ENCODE results near the gene HSPA4.
"Not testable (repeated sequence)": the region's sequence is repeated elsewhere in the genome, so short reads cannot be mapped to it uniquely, and the experiment has no call there.

HSPA4 gene

DNA sequence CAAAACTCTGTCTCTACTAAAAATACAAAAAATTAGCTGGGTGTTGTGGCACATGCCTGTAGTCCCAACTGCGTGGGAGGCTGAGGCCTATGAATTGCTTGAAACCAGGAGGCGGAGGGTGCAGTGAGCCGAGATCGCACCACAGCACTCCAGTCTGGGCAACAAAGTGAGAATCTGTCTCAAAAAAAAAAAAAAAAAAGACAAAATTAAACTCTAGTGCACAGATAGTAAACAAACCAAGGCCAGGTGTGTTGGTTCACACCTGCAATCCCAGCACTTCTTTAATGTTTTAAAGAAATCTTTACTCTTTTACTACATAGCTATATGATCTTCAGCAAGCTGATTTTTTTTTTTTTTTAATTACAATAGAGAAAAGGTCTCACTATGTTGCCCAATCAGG lies 33.8 kb upstream of the HSPA4 start:
- Histone ChIP-seq H3K79me1 (replicated peaks; ENCODE audit: low read length, poor library complexity, severe bottlenecking) (peaks cover 23% of the 10 kb centered on the region), H3K36me3 (ENCODE audit: control insufficient read depth in 1 of 2, insufficient read depth in 2 of 2, low read depth in 1 of 2, low read length in 2 of 2) (peaks cover 14 to 45% of the 10 kb centered on the region in 2 experiments), H3K4ac (ENCODE audit: low read depth in 1 of 2, low read length in 2 of 2) (no peak overlapping the region), H2BK15ac (ENCODE audit: low read depth, poor library complexity, severe bottlenecking) (no peak overlapping the region), H3K9ac (ENCODE audit: low read length) (no peak overlapping the region), H3K4me2 (ENCODE audit: low read length, poor library complexity, severe bottlenecking) (no peak overlapping the region), H3K4me3 (ENCODE audit: insufficient read depth in 1 of 2, low read depth in 1 of 2, low read length in 2 of 2) (no peak overlapping the region), H2BK12ac (ENCODE audit: low read length in 2 of 2) (no peak overlapping the region), H3K27me3 (ENCODE audit: control insufficient read depth in 1 of 2, insufficient read depth in 1 of 2, low read length in 2 of 2) (no peaks in the 10 kb centered on the region), H3K23ac (ENCODE audit: low read length in 2 of 2) (no peak overlapping the region), H3K14ac (ENCODE audit: low read length in 2 of 2) (no peak overlapping the region), H2BK5ac (ENCODE audit: low read depth, low read length, poor library complexity, severe bottlenecking) (no peak overlapping the region), H2AK5ac (ENCODE audit: low read length, severe bottlenecking) (no peak overlapping the region), H3K9me3 (ENCODE audit: control insufficient read depth, low read length) (no peaks in the 10 kb centered on the region), H3K18ac (ENCODE audit: low read depth in 1 of 2, low read length in 2 of 2) (no peak overlapping the region), H3K27ac (ENCODE audit: low read length, poor library complexity, severe bottlenecking) (no peak overlapping the region), H4K8ac (ENCODE audit: low read length) (no peak overlapping the region), H2BK120ac (ENCODE audit: low read depth, low read length) (no peak overlapping the region), H2AFZ (ENCODE audit: low read depth, low read length) (no peak overlapping the region), H4K91ac (ENCODE audit: low read length) (no peak overlapping the region), H3K4me1 (ENCODE audit: control insufficient read depth, insufficient read depth, low read depth, low read length) (peaks cover 2% of the 10 kb centered on the region)
- 95% methylated on average over 4 of the region's 4 CpGs for WGBS
- DNase-seq = no peak

DNA sequence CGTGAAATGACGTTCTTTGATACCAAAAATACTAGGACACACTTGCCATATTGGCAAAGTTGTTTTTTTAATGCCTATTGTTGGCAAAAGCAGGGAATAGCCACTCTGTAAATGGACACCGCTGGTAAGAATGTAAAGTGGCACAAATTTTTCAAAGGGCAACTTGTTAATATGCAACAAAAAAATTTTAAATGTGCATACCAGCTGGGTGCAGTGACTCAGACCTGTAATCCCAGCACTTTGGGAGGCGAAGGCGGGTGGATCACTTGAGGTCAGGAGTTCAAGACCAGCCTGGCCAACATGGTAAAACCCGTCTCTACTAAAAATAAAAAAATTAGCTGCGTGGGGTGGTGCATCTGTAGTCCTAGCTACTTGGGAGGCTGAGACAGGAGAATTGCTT lies 32.3 kb upstream of the HSPA4 start:
- H3K9me3 ChIP-seq (ENCODE audit: control insufficient read depth, low read length); H3K4me1 ChIP-seq (ENCODE audit: control insufficient read depth, insufficient read depth, low read depth, low read length); DNase-seq; H3K4ac ChIP-seq (ENCODE audit: low read depth in 1 of 2, low read length in 2 of 2); H4K91ac ChIP-seq (ENCODE audit: low read length); H3K27ac ChIP-seq (ENCODE audit: low read length, poor library complexity, severe bottlenecking); H2AK5ac ChIP-seq (ENCODE audit: low read length, severe bottlenecking); H2BK12ac ChIP-seq (ENCODE audit: low read length in 2 of 2); H2BK120ac ChIP-seq (ENCODE audit: low read depth, low read length); H3K14ac ChIP-seq (ENCODE audit: low read length in 2 of 2); H3K27me3 ChIP-seq (ENCODE audit: control insufficient read depth in 1 of 2, insufficient read depth in 1 of 2, low read length in 2 of 2); H3K9ac ChIP-seq (ENCODE audit: low read length); H2AFZ ChIP-seq (ENCODE audit: low read depth, low read length); H3K18ac ChIP-seq (ENCODE audit: low read depth in 1 of 2, low read length in 2 of 2); H3K4me2 ChIP-seq (ENCODE audit: low read length, poor library complexity, severe bottlenecking); H2BK15ac ChIP-seq (ENCODE audit: low read depth, poor library complexity, severe bottlenecking); H2BK5ac ChIP-seq (ENCODE audit: low read depth, low read length, poor library complexity, severe bottlenecking); H4K8ac ChIP-seq (ENCODE audit: low read length); H3K23ac ChIP-seq (ENCODE audit: low read length in 2 of 2); H3K4me3 ChIP-seq (ENCODE audit: insufficient read depth in 1 of 2, low read depth in 1 of 2, low read length in 2 of 2): not testable (repeated sequence)
- peaks cover 14 to 45% of the 10 kb centered on the region in 2 experiments for H3K36me3 ChIP-seq (ENCODE audit: control insufficient read depth in 1 of 2, insufficient read depth in 2 of 2, low read depth in 1 of 2, low read length in 2 of 2)
- H3K79me1 ChIP-seq (replicated peaks; ENCODE audit: low read length, poor library complexity, severe bottlenecking) = peaks cover 18% of the 10 kb centered on the region
- WGBS = 96% methylated on average over 7 of the region's 7 CpGs

DNA sequence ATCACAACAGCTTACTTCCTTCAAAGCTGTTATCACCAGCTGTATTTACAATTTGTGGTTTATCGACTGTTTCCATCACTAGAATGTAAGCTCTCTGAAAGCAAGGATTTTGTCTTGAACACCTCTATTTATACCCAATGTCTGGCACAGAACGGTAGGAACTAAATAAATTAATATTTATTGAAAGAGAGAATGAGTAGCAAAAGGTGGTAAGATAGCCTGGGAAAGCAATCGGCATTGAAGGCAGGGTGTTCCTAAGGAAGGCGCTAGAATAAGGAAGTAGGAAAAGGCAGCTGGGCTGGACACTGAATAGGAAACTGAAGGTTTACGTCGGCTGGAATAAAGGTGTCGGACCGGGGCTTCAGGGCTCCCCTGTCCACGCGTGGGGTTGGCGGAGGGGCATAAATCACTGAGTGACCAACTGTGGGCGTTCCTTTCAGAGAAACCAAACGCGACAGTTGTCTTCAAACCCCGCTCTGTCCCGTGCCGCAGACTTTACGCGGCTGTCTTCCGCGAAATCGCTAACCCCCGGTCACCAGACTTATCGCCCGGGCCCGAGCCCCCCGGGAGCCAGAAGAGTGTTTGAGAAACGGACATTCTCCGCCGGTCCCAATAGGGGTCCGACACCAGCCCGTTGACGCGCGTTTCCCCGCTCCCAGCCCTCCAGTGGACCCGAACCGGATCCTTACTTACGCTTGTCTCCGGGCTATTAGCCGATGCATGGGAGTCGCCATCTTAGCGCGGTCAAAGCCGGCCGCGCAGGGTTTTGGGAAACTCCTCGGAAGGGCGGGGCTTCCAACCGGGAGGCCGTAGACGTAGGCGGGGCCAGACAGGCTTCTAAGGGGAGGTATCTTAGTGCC lies 25.8 kb upstream of the HSPA4 start, which contains the start of gene ZCCHC10:
Gene ZCCHC10 (minus strand): TSS at position 746 of the 860 bp plus-strand sequence. CDS start 12 bp downstream, at position 734.
- Histone ChIP-seq H2BK120ac (ENCODE audit: low read depth, low read length) (peak within 1 kb of the TSS; percentile 85), H4K8ac (ENCODE audit: low read length) (peak within 1 kb of the TSS; percentile 95), H2BK15ac (ENCODE audit: low read depth, poor library complexity, severe bottlenecking) (peak within 1 kb of the TSS; percentile 98), H2AFZ (ENCODE audit: low read depth, low read length) (peak within 1 kb of the TSS; percentile 75), H3K4me2 (ENCODE audit: low read length, poor library complexity, severe bottlenecking) (peak within 1 kb of the TSS; percentile 60), H3K4me3 (ENCODE audit: insufficient read depth in 1 of 2, low read depth in 1 of 2, low read length in 2 of 2) (peak within 1 kb of the TSS; percentile 87 to 88), H2AK5ac (ENCODE audit: low read length, severe bottlenecking) (no peak within 1 kb of the TSS), H3K79me1 (replicated peaks; ENCODE audit: low read length, poor library complexity, severe bottlenecking) (peaks cover 2% of the 10 kb centered on the region), H3K9ac (ENCODE audit: low read length) (peak within 1 kb of the TSS; percentile 99), H3K23ac (ENCODE audit: low read length in 2 of 2) (no peak within 1 kb of the TSS), H2BK12ac (ENCODE audit: low read length in 2 of 2) (no peak within 1 kb of the TSS), H3K18ac (ENCODE audit: low read depth in 1 of 2, low read length in 2 of 2) (peak within 1 kb of the TSS; percentile 76 to 93), H3K27ac (ENCODE audit: low read length, poor library complexity, severe bottlenecking) (peak within 1 kb of the TSS; percentile 96), H3K36me3 (ENCODE audit: control insufficient read depth in 1 of 2, insufficient read depth in 2 of 2, low read depth in 1 of 2, low read length in 2 of 2) (peaks cover 3 to 10% of the 10 kb centered on the region in 2 experiments), H3K14ac (ENCODE audit: low read length in 2 of 2) (peak within 1 kb of the TSS in 1 of 2 experiments; percentile 80), H3K9me3 (ENCODE audit: control insufficient read depth, low read length) (no peaks in the 10 kb centered on the region), H4K91ac (ENCODE audit: low read length) (peak within 1 kb of the TSS; percentile 80), H2BK5ac (ENCODE audit: low read depth, low read length, poor library complexity, severe bottlenecking) (peak within 1 kb of the TSS; percentile 69), H3K4ac (ENCODE audit: low read depth in 1 of 2, low read length in 2 of 2) (peak within 1 kb of the TSS; percentile 54 to 81), H3K4me1 (ENCODE audit: control insufficient read depth, insufficient read depth, low read depth, low read length) (no peaks in the 10 kb centered on the region), H3K27me3 (ENCODE audit: control insufficient read depth in 1 of 2, insufficient read depth in 1 of 2, low read length in 2 of 2) (no peaks in the 10 kb centered on the region)
- under 1% methylated on average over 52 of the region's 53 CpGs for WGBS
- peak; percentile 95 for DNase-seq

DNA sequence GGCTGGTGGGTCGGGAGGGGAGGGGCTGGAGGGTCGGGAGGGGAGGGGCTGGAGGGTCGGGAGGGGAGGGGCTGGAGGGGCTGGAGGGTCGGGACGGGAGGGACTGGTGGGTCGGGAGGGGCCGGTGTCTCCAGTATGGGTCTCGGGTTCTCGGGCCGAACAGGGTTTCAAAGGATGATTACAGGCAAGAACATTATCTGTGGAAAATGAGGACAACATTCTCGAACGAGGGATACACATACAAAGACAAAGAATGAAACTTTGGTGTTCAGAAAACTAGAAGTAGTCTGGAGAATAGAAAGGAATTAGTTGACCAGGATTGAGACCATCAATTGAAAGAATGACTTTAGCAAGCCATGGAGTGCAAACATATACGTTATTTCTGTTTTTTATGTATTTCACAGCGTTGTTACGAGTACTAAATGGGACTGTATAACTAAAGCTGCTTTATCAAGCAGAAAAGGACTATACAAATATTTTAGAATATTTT lies 25.1 kb upstream of the HSPA4 start:
- H3K4ac ChIP-seq (ENCODE audit: low read depth in 1 of 2, low read length in 2 of 2) = no peak overlapping the region
- WGBS = 10% methylated on average over 13 of the region's 15 CpGs
- H4K91ac ChIP-seq (ENCODE audit: low read length) = no peak overlapping the region
- no peak overlapping the region for H2BK120ac ChIP-seq (ENCODE audit: low read depth, low read length)
- H3K23ac ChIP-seq (ENCODE audit: low read length in 2 of 2) = no peak overlapping the region
- H4K8ac ChIP-seq (ENCODE audit: low read length) = no peak overlapping the region
- H3K36me3 ChIP-seq (ENCODE audit: control insufficient read depth in 1 of 2, insufficient read depth in 2 of 2, low read depth in 1 of 2, low read length in 2 of 2) = peaks cover 3 to 10% of the 10 kb centered on the region in 2 experiments
- H3K14ac ChIP-seq (ENCODE audit: low read length in 2 of 2) = no peak overlapping the region
- no peaks in the 10 kb centered on the region for H3K9me3 ChIP-seq (ENCODE audit: control insufficient read depth, low read length)
- DNase-seq = no peak
- H3K27ac ChIP-seq (ENCODE audit: low read length, poor library complexity, severe bottlenecking) = peak overlapping the region; percentile 49
- H2BK15ac ChIP-seq (ENCODE audit: low read depth, poor library complexity, severe bottlenecking) = no peak overlapping the region
- H2AFZ ChIP-seq (ENCODE audit: low read depth, low read length) = no peak overlapping the region
- no peak overlapping the region for H2BK5ac ChIP-seq (ENCODE audit: low read depth, low read length, poor library complexity, severe bottlenecking)
- peak overlapping the region; percentile 92 for H3K9ac ChIP-seq (ENCODE audit: low read length)
- peaks cover 2% of the 10 kb centered on the region for H3K79me1 ChIP-seq (replicated peaks; ENCODE audit: low read length, poor library complexity, severe bottlenecking)
- peak overlapping the region; percentile 37 for H3K4me2 ChIP-seq (ENCODE audit: low read length, poor library complexity, severe bottlenecking)
- peak overlapping the region; percentile 42 to 88 for H3K4me3 ChIP-seq (ENCODE audit: insufficient read depth in 1 of 2, low read depth in 1 of 2, low read length in 2 of 2)
- H2BK12ac ChIP-seq (ENCODE audit: low read length in 2 of 2) = no peak overlapping the region
- no peak overlapping the region for H2AK5ac ChIP-seq (ENCODE audit: low read length, severe bottlenecking)
- H3K4me1 ChIP-seq (ENCODE audit: control insufficient read depth, insufficient read depth, low read depth, low read length) = no peaks in the 10 kb centered on the region
- no peak overlapping the region for H3K18ac ChIP-seq (ENCODE audit: low read depth in 1 of 2, low read length in 2 of 2)
- no peaks in the 10 kb centered on the region for H3K27me3 ChIP-seq (ENCODE audit: control insufficient read depth in 1 of 2, insufficient read depth in 1 of 2, low read length in 2 of 2)
